Thoracic aorta (tissue), 2 donors: ENCODE results near the gene FSTL1. TPM values are rescaled to one million over a fixed set of nuclear protein-coding genes. Genes with fewer than 3 reads are reported as not detected.

Experiments
- ATAC-seq: fragments of 150-250 bp; one replicate; pipeline ENCODE4 v1.8.0; 2017; ENCODE audit warnings: low read depth; ENCODE audit not compliant: insufficient number of reproducible peaks, low FRiP score
- DNase-seq: peaks from one replicate; pipeline ENCODE4 v3.0.0-alpha.2; 2020; ENCODE audit warnings: low spot score
- H3K27ac ChIP-seq, 2 donors: fragments of 200-600 bp; sonication (generic); 1 replicate in 1 of 2; 2 replicates in 1 of 2; pipeline ENCODE4 v1.5.1; 2016; ENCODE audit warnings: mild to moderate bottlenecking in 2 of 2, moderate library complexity in 2 of 2
- H3K27me3 ChIP-seq: fragments of 200-600 bp; sonication (generic); replicated peaks from 2 replicates; pipeline ENCODE4 v1.6.0; 2016; ENCODE audit warnings: mild to moderate bottlenecking; ENCODE audit not compliant: insufficient read depth
- H3K36me3 ChIP-seq: fragments of 200-600 bp; sonication (generic); one replicate; pipeline ENCODE4 v1.5.1; 2016
- H3K4me1 ChIP-seq, 2 donors: fragments of 200-600 bp; sonication (generic); 1 replicate in 1 of 2; 2 replicates in 1 of 2; pipeline versions ENCODE4 v1.5.1 to v1.6.0; 2016; ENCODE audit warnings: low read depth in 2 of 2, mild to moderate bottlenecking in 1 of 2; ENCODE audit not compliant: control insufficient read depth in 1 of 2
- H3K4me3 ChIP-seq: fragments of 200-600 bp; sonication (generic); 2 replicates; pipeline ENCODE4 v1.5.1; 2016; ENCODE audit warnings: mild to moderate bottlenecking
- H3K9me3 ChIP-seq: fragments of 200-600 bp; sonication (generic); 2 replicates; pipeline ENCODE4 v1.5.1; 2016
- total RNA-seq, 2 donors: library from RNA; depleted of rRNA; stranded (reverse); fragments of >200 nt; gene quantifications; one replicate each; pipeline versions ENCODE4 v1.1.0 to v1.2.3, GENCODE V29; 2016
- TF ChIP-seq, protein P1 (sequence below): fragments of 200-600 bp; sonication (generic); IDR thresholded peaks from one replicate; pipeline ENCODE4 v1.5.1; 2019; ENCODE audit warnings: antibody characterized with exemption

The FSTL1 gene
- total RNA-seq, 2 donors from 2014 or later, result 601 to 687 TPM

DNA sequence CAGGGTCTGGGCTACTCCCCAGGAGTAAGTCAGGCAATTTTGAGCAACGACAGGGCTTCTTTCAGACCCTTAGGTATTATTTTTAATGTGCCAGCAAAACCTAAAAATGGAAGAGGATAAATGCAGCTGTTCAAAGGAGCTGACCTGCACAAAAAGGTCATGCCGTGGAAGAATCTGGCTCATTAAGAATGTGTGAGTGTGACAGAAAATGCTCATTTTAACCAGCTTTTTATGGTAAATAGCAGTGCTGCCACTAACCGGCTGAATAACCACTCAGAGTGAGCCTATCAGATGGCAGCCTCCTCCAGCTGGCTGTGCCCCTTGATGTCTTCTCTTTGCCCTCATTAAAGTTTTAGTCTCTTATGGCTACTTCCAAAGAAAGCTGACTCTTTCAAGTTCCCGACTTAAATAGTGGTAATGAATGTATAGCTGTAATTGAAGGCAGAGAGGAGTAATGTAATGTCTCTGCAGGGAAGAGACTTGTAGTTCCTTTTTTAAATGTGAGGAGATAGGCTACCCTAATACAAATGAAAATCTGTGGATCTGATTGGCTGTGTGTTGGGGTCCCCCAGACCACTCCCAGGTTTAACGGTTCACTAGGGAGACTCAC lies 9.5 kb upstream of the FSTL1 start:
- Histone ChIP-seq H3K27ac (no peak overlapping the region), H3K4me1 (no peaks in the 10 kb centered on the region), H3K27me3 (no peaks in the 10 kb centered on the region), H3K36me3 (no peaks in the 10 kb centered on the region), H3K4me3 (no peak overlapping the region), H3K9me3 (no peaks in the 10 kb centered on the region)
- DNase-seq (no peak), ATAC-seq (no peak)
- TF ChIP-seq, protein P1, sequence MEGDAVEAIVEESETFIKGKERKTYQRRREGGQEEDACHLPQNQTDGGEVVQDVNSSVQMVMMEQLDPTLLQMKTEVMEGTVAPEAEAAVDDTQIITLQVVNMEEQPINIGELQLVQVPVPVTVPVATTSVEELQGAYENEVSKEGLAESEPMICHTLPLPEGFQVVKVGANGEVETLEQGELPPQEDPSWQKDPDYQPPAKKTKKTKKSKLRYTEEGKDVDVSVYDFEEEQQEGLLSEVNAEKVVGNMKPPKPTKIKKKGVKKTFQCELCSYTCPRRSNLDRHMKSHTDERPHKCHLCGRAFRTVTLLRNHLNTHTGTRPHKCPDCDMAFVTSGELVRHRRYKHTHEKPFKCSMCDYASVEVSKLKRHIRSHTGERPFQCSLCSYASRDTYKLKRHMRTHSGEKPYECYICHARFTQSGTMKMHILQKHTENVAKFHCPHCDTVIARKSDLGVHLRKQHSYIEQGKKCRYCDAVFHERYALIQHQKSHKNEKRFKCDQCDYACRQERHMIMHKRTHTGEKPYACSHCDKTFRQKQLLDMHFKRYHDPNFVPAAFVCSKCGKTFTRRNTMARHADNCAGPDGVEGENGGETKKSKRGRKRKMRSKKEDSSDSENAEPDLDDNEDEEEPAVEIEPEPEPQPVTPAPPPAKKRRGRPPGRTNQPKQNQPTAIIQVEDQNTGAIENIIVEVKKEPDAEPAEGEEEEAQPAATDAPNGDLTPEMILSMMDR, result no peak

DNA sequence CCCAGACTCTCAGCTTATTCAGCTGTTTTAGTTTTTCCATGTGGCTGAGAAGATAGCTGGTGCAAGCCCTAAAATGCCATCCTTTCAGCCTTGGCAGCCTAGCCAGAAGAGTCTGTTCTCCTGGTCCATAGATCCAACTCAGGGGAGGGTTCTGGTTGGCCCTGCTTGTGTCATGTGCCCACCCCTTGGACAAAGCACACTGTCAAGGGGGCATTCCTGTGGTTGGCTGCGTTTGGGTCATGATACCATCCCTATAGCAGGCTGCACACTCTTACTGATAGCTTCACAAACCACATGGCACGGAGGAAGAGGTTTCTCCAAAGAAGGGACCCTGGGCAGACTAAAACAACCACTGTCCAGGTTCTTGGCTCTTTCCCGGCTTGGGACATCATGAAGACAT lies 8.4 kb upstream of the FSTL1 start:
- Histone ChIP-seq H3K27me3 (no peaks in the 10 kb centered on the region), H3K4me1 (no peaks in the 10 kb centered on the region), H3K9me3 (no peaks in the 10 kb centered on the region), H3K4me3 (no peak overlapping the region), H3K27ac (no peak overlapping the region), H3K36me3 (no peaks in the 10 kb centered on the region)
- no peak for ATAC-seq
- DNase-seq, result no peak
- TF ChIP-seq, protein P1, result no peak

DNA sequence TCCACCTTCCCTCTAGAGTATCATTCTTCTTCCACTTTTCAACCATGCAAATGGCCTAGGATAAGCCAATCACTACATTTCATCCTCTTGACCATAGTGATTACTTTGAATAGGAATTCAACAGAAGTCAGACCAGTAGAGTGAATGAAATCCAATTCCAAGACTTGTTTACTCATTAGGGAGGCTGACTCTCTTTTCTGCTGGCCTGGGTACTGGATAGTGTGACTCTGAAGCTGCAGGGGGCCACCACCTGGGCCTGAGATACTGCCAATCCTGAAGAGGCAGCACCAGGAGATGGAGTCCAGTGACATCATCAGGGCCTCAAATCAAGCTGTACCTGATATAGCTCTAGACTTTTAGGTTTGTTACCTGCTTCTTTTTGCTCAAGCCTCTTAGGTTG lies 7.0 kb upstream of the FSTL1 start:
- ATAC-seq, result no peak
- TF ChIP-seq, protein P1, result no peak
- no peak overlapping the region for H3K27ac ChIP-seq
- no peak for DNase-seq
- H3K27me3 ChIP-seq, result no peaks in the 10 kb centered on the region
- H3K4me3 ChIP-seq, result no peak overlapping the region
- H3K9me3 ChIP-seq, result no peaks in the 10 kb centered on the region
- H3K36me3 ChIP-seq, result no peaks in the 10 kb centered on the region
- no peaks in the 10 kb centered on the region for H3K4me1 ChIP-seq

DNA sequence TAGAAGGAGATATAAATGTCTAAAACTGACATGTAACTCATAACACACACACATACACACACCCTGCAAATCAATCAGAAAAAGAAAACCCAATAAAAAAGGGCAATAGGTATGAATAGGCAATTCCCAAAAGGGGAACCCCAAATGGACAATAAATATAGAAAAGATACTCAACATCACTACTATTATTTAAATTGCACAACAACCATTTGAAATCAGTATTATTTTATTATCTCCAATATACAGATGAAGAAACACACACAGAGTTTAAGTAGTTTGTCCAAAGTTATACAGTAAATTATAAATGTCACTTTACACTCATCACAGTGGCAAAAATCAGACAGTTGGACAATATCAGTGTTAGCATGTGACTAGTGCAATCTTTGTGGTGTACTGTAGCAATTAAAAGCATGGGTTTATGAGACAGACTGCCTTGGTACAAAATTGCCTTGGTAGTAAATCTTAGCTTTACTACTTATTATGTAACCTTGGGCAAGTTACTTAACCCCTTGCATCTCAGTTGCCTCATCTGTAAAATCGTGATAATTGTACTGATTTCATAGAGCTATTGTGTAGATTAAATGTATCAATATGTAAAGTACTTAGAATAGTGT lies 3.4 kb upstream of the FSTL1 start:
- H3K36me3 ChIP-seq, result no peaks in the 10 kb centered on the region
- no peaks in the 10 kb centered on the region for H3K27me3 ChIP-seq
- TF ChIP-seq, protein P1, result no peak

DNA sequence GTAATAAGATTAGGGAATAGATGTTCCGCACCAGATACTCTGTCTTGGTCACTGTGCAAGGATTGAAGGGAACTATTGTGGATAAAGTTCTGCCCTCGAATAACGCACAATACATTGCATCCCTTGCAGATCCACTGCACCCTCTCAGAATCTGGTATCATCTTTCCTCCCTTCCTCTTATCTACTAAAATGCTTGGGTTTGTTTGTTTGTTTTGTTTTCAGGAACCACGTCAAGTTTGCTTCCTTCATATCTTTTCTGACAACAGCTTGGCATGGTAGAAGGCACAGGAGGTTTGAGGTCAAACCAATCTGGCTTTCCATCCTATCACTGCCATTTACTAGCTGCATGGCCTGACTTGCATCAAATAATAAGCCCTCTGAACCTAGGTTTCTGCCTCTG lies 2.0 kb upstream of the FSTL1 start:
- no peak for ATAC-seq
- peaks cover 8 to 19% of the 10 kb centered on the region in 2 donors for H3K4me1 ChIP-seq
- TF ChIP-seq, protein P1, result no peak
- H3K9me3 ChIP-seq, result no peaks in the 10 kb centered on the region
- no peak for DNase-seq
- no peak overlapping the region for H3K4me3 ChIP-seq
- no peaks in the 10 kb centered on the region for H3K36me3 ChIP-seq
- no peak overlapping the region for H3K27ac ChIP-seq
- no peaks in the 10 kb centered on the region for H3K27me3 ChIP-seq

More for the DNA sequence above, 3.4 kb upstream of the FSTL1 start:
- ATAC-seq (no peak), DNase-seq (no peak)
- Histone ChIP-seq H3K9me3 (no peaks in the 10 kb centered on the region), H3K4me1 (peaks cover 0 to 7% of the 10 kb centered on the region in 2 donors), H3K27ac (no peak overlapping the region), H3K4me3 (no peak overlapping the region)
